Measurements from ENCODE around the gene NRG2. TPM values are rescaled to one million over a fixed set of nuclear protein-coding genes. Genes with fewer than 3 reads are reported as not detected.

NRG2 gene
- total RNA-seq, 1 donor from 2014 or later: 4.1 TPM

DNA sequence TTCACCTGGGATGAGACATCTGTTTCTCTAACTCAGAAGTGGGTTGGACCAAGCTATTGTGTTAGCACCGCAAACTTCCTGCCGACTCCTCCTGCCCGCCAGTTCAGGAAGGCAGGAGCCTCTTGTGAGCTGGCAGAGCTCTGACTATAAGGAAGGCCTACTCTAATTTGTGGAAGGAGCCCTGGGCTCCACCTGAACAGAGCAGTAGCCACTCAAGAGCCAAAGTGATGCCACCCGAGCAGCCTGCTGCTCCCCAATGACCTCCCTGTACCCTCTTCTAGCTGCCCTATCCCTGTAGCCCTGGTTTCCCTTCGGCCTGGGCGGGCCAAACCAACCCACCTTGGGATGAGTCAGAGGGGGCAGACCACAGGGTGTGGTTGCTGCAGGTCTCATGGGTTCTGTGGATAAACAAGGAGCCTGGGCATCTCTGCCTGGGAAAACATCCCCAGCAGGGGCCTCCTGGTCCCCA, 165.9 kb downstream of the NRG2 start:
- DNase-seq: no peak

DNA sequence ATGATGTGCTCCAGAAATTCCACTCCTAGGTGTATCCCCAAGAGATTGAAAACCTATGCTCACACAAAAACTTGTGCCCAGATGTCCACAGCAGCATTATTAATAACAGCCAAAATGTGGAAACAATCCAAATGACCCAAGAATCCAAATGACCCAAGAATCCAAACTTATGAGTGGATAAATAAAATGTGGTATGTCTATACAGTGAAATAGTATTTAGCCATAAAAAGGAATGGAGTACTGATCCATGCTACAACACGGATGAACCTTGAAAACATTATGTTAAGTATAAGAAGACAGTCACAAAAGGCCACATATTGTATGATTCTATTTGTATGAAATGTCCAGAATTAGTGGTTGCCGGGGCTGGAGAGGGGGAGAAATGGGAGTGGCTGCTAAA, 167.1 kb downstream of the NRG2 start:
- DNase-seq: no peak

DNA sequence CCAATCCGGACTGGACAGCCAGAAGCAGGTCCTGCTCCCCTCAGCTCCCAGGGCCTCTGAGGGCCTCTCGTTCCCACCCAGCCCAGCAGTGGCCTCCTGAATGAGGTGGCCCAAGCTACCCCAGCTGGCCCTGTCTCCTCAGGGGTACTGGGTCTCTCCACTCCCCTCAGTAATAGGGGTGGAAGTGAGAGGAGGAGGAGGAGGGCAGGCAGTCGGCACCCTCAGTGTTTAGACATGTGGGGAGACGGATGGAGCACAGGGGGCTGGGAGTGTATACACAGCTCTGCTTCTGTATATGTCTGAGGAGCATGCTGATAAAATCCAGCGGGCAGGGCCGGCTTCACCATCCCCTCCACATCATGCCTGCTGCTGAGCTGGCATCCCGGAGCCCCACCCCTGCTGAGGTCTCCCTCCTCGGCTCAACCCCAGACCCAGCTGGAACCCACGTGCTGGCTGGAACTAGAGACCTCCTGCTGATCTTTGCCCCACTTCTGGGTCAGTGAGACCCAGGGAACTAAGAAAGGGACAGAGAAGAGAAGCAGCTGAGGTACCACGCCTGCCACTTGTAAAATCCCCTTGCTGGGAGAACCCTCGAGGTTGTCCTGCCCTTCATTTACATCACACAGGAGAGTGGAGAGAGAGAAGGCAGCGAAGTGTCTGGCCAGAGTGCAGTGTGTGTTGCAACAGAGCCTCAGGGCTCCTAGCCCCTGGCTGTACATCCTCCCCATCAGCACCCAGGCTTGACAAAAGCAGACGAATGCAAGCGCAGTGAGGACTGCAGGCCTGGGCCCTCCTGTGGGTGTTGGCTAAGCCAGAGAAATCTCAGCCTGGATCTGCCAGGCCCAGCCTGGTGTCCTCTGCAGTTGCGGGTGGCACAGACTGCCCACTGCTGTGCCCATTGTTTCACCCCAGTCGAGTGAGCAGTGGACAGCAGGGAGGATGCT, 170.0 kb downstream of the NRG2 start:
- DNase-seq: no peak

DNA sequence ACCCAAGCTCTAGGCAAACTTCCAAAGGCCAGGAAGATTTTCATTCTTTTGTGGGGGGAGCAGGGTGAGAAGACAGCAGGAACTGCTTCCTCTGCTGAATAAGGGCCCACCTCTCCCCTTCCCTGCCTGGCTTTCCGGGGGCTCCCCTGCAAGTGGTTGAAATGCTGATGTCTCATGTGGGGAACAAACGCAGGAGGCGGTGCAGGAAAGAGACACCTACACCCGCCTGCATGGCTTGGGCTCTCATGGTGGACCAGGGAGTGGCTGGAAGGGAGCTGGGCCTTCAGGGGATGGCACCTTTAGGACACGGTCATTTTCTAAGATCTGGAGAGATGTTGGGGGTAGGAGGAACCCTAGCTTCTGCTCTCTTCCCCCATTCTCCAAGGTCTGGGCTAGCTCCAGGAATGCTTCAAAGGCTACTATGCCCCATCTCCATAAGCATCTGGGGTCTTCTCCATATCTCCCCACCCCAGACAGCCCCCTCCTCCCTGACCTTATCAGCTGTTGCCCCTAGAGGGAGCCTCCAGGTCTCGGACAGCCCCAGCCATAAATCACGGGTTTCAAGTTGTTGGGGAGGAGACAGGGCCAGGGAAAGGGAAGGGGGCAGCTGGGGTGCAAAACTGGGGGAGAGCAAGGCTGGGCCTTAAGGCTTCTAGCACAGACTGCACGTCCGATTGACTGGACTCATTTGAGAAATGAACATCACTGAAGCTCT, 170.9 kb downstream of the NRG2 start:
- DNase-seq: no peak

DNA sequence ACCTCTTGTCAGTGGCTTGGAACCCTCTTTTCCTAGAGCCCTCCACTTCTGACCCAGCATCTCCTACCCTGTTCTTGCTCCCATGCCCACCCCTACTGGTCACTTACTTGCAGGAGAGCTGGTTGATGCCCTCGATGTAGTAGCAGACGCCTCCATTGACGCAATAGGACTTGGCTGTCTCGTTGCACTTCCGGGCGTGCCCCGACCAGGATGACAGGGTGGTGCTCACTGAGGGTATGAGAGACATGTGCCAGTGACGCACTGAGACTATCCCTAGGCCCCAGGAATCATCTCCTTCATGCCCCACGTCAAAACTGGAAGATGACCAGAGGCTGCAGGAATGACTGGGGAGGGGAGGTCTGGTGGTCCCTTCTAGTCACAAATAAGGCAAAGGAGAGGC, 171.5 kb downstream of the NRG2 start:
- no peak for DNase-seq

DNA sequence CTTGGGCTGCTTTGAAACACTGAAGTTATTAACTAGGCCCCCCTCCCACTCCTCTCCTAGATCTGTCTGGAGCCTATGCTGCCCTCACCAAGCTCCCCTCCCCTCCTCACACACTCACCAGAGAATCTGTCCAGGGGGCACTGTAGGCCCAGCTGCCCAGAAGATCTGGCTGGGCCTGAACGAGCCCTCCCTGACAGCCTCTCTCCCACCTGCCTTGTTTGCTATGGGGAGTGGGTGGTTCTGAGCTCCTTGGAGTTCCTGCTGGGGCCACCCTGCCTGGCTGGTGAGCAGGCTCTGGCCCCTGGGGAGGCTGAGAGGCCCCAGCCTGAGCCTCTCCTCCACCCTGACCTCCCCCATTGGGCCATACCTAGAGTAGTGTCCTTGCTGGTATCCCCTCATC, 172.4 kb downstream of the NRG2 start:
- DNase-seq: no peak

DNA sequence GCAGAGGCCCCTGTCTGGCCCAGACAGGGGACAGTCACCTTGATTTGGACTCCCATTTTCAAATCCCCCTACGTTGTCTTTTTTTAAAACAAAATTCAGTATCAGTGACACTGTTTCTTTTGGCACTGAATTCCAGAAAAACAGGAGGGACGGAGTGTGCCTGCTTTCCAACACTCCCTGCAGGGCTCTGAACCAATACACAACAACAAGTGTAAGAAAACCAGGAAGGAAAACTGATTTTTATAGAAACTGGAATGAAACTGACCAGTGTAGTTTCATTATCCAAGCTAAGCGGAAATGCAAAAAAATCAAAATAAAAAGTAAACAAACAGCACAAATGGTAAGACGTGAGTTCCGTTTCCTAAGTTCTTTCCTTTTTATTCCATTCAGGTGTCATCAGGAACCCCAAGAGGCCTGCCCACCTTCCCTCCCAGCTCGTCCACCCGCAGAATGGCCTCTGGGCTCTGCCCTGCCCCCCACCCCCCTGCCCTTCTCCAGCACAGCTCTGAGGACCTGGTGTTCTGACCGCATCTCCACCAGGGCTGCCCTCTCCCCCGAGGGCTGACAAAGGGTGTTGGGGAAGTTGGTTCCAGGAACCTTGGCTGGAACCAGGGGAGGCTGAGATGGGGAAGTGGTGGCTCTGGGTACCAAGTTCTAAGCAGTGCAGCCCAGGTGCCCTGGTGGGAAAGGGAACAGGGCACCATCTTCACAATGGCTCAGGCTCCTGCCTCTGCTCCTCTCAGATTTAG, 173.9 kb downstream of the NRG2 start:
- DNase-seq: no peak

DNA sequence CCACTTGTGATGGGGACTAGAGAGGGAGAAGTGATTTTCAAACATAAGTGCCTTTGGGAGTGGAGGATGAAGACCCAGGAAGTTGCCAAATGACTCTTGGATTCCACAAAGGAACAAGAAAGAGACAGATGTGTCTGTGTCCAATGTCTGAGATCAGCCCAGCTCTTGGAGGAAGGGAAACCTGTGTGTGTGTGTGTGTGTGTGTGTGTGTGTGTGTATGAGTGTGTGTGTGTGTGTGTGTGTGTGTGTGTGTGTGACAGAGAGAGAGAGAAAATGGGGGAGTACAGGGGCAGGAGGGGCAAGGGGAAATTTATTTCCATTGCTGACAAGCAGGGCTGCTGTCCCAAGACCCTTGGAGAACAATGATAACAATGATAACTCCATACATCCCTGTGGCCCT, 175.5 kb downstream of the NRG2 start:
- no peak for DNase-seq

DNA sequence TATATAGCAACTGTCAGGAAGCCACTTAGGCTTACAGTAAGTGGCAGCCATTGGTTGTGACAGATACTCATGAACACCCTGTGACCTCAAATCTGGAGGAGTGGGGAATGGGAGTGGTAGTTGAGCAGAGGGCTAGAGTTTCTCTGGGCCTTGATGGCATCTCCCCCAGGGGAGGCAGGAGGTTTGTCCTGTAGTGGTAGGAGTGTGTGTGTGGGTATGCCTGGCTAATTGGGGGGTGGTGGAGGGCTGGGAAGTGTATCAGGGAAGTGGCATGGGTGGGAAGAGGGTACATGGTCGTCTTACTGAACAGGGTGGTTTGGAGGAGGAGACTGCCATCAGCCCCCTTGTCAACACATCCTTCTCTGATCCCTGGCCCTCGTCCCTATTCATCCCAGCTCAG, 176.0 kb downstream of the NRG2 start:
- no peak for DNase-seq

DNA sequence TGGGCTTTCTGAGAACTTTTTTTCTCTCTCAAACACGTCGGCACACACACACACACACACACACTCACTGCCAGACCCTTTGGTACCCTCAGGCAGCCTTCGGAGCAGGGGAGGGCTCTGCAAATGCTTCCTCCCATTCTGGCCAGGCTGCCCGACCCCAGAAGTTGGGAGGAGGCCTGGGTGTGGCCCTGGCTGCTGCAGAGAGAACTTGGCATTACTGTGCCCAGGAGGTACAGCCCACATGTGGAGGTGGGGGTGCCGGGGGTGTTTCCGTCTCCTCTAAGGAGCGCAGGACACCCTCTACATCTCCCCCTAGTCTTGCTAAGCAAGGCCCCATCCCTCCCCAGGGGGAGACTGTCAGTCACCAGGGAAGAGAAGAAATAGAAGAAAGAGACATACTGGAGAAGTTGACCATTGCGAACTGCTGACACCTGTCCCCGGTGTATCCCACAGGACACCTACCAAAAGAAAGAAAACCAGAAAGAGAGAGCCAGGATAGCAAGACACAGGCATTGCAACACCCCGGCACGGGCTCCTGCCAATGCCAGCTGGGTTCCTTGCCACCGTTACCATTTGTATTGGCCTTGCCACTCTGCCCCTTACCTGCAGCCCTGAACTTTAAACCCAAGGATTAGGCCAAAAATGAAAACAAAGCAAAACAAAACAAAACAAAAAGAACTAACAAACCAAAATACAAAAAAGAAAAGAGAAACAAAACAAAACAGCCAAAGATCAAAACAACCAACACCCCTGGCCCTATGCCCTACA, 178.2 kb downstream of the NRG2 start:
- no peak for DNase-seq

DNA sequence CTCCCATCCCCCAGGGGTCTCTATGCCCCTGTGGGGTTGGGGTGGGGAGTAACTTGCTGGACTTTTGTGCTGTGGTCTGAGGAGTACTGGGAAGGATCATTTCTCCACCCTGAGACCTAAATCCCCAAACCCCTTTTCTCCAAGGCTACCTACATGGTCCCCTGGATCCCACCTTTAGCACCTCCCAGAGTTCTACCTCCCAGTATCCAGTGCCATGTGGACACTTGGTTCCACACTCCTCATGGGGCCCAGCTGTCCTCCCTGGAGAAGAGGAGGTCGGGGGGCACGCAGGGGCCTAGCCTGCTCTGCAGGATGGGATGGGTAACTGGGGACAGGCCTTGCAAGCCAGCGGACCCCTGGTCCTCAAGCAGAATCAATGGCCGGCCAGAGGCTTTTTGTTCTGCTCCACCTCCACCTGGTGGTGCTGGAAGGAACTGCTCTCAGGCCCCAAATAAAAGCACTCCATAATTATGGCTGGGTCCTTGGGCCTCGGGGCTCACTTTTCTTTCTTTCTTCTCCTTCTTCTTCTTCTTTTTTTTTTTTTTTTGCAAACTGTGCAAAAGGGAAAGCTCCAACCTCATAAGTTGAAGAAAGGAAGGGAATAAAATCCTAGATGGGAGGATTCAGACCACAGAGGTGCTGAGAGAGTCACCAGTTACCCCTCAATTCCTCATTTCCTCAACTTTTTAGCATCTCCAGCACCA, 179.1 kb downstream of the NRG2 start:
- DNase-seq: peak; percentile 41

DNA sequence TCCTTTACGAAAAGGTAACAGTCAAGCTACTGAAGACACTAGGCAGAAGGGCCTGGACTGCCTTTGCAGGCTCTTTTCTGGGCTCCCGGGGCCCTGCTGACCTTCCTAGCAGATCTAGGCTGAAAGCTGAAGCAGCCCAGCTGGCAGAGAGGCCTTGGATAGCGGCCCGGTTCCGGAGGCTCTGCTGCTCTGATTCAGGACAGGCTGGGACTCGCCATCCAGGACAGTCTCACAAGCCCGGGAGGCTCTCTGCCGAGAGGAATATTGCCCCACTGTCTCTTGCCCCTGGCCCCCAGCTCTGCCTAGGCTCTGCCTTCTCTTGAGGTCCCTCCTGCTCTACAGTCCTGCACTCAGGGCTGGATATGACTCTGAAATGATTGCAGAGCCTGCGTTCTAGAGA, 179.7 kb downstream of the NRG2 start:
- DNase-seq: peak; percentile 65

DNA sequence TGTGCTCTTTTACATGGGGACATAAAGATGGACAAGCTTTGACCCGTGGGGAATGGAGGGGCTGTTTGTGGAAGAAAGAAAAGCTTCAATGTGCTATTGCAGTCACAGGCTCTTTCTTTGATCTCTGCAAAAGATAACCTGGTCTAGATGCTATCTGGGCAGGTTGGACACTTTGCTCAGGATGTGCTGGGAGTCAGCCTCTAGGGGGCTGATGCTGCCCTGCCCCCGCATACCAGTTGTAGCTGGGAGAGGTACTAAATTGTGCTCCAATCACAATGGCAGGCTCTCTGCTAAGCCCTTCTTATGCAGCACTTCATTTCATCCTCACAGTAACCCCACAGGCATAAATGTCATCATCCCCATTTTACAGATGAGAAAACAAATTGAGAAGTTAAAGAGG, 180.3 kb downstream of the NRG2 start:
- no peak for DNase-seq

DNA sequence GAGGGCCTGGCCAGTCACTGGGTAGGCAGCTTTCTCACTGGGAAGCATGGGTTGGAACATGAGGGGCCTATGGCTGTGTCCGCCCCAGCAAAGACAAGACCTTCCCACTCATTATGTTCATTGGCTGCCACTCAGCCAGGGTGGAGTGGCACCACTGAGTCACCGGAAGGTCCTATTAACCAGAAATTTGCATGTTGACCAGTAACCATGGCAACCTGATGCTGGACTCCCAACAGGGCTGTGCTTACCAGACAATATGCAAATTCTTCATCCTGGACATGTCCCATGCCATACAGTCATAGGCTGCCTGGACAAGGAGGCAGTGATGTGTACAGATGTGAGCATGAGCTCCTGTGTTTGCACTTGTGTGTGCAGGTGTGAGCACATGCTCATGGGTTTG, 180.8 kb downstream of the NRG2 start:
- no peak for DNase-seq

DNA sequence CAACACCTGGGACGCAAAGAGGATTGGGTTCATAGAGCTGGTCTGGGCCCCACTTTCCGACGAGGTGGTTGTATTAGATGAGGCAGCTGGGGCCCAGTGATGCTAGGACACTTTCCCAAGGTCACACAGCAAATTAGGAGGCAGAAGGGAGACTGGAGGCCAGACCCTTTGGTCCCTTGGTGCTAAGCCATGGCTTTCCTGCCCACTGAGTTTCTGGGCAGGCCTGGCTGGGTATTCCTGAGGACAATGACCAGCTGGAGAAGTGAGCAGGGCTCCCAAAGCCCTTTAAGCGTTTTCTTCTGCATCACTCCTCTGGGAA, 181.3 kb downstream of the NRG2 start:
- DNase-seq: no peak

DNA sequence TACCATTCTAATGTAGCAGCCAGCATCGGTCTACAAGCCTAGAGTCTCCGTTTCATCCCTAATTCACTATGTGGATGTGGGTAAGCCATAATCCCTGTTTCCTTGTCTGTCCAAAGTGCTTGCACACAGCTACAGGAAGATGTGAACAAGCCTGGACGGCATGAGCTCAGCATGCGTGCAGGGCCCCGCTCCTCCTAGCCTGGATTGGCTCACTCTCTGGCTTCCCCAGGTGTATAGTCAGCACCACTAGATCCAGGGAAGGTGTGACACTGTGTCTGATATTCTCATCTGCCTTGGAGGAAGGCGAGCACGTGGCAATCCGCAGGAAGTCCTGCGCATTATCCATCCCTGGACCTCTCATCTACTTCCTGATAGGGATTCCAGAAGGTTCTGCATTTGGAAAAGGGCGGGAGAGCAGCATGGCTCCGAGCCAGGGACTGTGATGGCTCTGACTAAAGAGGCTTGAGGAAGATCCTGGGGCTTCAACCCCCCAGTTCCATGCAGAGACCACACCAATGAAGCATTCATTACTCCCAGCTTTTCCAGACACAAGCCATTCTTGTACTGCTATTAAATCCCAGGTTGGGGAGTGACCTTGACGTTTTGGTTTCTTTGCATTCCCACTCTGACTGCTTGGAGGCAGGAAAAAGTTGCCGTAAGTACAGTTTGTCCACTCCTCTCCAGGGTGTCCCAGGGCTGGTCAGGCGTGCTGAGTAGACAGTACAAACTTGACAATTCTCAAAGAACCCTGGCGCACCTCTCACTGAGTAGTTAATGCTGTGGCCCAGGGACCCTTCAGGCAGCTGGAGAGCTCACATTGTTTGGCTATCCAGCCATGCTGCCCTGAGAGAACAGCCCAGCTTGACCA, 181.8 kb downstream of the NRG2 start:
- DNase-seq: no peak

DNA sequence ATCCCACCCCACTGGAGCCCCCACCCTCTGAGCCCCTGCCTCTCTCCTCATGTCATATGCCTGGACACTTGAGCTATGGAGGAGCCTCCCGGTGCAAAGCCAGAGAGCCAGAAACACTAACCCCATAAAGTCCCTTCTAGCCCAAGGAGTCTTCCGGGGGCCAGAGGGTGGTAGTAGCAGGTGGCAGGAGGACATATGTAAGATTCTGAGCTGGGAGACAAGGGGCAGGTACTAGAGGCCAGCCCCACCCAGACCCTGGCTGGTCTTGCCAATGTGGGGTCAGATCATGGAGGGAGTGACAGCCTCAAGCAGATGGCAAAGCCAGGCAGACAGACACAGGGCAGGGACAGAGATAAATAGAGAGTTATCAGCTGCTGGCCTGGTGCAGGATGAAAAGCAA, 184.1 kb downstream of the NRG2 start:
- no peak for DNase-seq

DNA sequence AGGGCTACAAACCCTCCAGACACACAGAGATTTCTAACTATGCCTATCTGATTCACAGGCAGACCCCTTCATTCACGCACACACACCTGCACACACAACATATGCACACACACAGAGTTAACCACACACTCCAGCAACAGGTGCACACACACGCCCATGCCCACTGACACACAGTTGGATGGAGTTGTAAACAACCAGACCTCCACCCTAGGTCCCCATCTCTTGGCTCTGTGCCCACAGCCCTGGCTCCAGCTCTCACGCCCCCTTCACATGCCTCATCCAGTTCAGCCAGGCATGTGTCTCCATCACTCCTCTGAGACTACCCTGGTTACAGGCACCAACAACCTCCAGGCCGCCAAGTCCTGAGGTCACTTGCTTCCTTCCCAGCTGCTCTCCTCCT, 186.4 kb downstream of the NRG2 start:
- no peak for DNase-seq

DNA sequence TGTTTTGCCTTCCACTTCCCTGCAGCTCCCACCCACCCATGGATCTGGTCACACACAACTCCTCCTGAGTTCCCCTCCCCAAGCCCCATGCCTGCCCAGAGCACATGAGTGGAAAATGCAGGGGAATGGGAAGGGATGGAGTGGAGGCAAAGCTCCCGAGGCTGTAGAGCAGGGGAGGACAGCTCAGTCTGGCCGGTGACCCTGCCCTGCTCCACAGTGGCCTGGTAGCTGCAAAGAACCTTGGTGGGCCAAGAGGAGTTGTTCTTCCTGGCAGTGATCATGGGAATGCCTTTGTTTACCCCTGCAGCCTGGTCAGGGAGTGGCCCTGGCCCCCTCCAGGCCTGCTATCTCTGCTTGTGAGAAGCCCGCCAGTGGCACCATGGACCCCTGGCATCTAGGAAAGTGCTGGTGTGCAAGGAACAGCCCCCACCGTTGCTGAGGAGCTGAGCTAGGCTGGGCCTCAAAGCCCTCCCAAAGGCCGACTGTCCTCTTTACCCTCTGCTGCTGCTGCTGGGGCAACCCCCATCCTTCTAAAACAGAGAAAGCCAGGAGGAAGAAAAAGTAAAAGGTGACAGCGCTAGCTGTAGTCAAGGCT, 187.1 kb downstream of the NRG2 start:
- no peak for DNase-seq

DNA sequence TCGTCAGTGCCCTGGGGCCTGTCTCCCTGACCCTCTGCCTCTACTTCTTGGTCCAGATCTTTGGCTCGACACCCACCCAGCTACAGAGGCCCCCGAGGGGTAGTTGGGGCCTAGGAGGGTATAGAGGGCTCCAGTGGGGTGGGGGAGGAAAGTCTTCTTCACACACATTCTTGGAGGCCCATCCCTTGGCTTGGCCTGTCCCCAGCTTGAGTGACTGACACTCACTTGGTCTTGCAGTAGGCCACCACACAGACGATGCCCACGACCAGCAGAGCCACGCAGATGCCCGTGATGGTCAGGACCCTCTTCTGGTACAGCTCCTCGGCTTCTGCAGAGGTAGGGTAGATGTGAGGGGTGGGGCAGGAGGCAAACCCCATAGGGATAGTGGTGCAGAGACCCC, 187.6 kb downstream of the NRG2 start:
- no peak for DNase-seq
